Stimulated activated memory B cell treated with anti-CD40 and anti-IgM and Interleukin-4, amounts not matched to agents 10 μg/mL and 1 μg/mL and 100 μg/mL, for 72 hours (primary cell): ENCODE results near the gene MPHOSPH6.
"Not testable (repeated sequence)": the region's sequence is repeated elsewhere in the genome, so short reads cannot be mapped to it uniquely, and the experiment has no call there.

Experiments
- ATAC-seq: fragments of 150-1000 bp; cut with Tn5 transposase; 2 replicates; pipeline ENCODE4 v1.10.0; 2021
- H3K27ac Mint-ChIP-seq: one replicate; pipeline ENCODE4 v1.8.0; 2022; ENCODE audit warnings: mild to moderate bottlenecking, mixed read lengths
- H3K27me3 Mint-ChIP-seq: one replicate; pipeline ENCODE4 v1.8.0; 2022; ENCODE audit warnings: mixed read lengths
- H3K36me3 Mint-ChIP-seq: one replicate; pipeline ENCODE4 v1.8.0; 2022; ENCODE audit warnings: mixed read lengths
- H3K4me1 Mint-ChIP-seq: one replicate; pipeline ENCODE4 v1.8.0; 2022; ENCODE audit warnings: mixed read lengths
- H3K4me3 Mint-ChIP-seq: one replicate; pipeline ENCODE4 v1.8.0; 2022; ENCODE audit warnings: mild to moderate bottlenecking, moderate library complexity, mixed read lengths
- H3K9me3 Mint-ChIP-seq: one replicate; pipeline ENCODE4 v1.8.0; 2022; ENCODE audit warnings: mixed read lengths

MPHOSPH6 gene

GRCh38 chr16:82149536-82149935 lies 20.5 kb downstream of the MPHOSPH6 start:
- no peaks in the 10 kb centered on the region for H3K9me3 Mint-ChIP-seq
- ATAC-seq, result no peak
- no peaks in the 10 kb centered on the region for H3K4me1 Mint-ChIP-seq
- peaks cover 56% of the 10 kb centered on the region for H3K36me3 Mint-ChIP-seq
- H3K27ac Mint-ChIP-seq, result no peak overlapping the region
- H3K27me3 Mint-ChIP-seq, result no peaks in the 10 kb centered on the region
- no peak overlapping the region for H3K4me3 Mint-ChIP-seq

GRCh38 chr16:82147546-82147945 lies 22.5 kb downstream of the MPHOSPH6 start:
- Mint-ChIP-seq H3K4me1 (no peaks in the 10 kb centered on the region), H3K36me3 (peaks cover 43% of the 10 kb centered on the region), H3K27me3 (no peaks in the 10 kb centered on the region), H3K4me3 (no peak overlapping the region), H3K27ac (no peak overlapping the region), H3K9me3 (no peaks in the 10 kb centered on the region)
- ATAC-seq, result no peak

- Mint-ChIP-seq H3K36me3 (peaks cover 44% of the 10 kb centered on the region), H3K4me1 (no peaks in the 10 kb centered on the region), H3K27me3 (no peaks in the 10 kb centered on the region), H3K4me3 (no peak overlapping the region), H3K9me3 (no peaks in the 10 kb centered on the region), H3K27ac (no peak overlapping the region)
- ATAC-seq, result no peak
Observed at GRCh38 chr16:82146957-82147356, 23.1 kb downstream of the MPHOSPH6 start.

GRCh38 chr16:82146556-82146955 lies 23.5 kb downstream of the MPHOSPH6 start:
- H3K4me3 Mint-ChIP-seq, result no peak overlapping the region
- H3K4me1 Mint-ChIP-seq, result no peaks in the 10 kb centered on the region
- H3K27me3 Mint-ChIP-seq, result no peaks in the 10 kb centered on the region
- no peak for ATAC-seq
- H3K27ac Mint-ChIP-seq, result no peak overlapping the region
- H3K9me3 Mint-ChIP-seq, result peaks cover 2% of the 10 kb centered on the region
- peaks cover 48% of the 10 kb centered on the region for H3K36me3 Mint-ChIP-seq

- not testable (repeated sequence) for H3K4me1 Mint-ChIP-seq, H3K27me3 Mint-ChIP-seq, ATAC-seq, H3K27ac Mint-ChIP-seq, H3K9me3 Mint-ChIP-seq
- Mint-ChIP-seq H3K36me3 (peaks cover 38% of the 10 kb centered on the region), H3K4me3 (peak overlapping the region; percentile 38)
Observed at GRCh38 chr16:82139286-82139571, 30.8 kb downstream of the MPHOSPH6 start.

- H3K36me3 Mint-ChIP-seq, result peaks cover 38% of the 10 kb centered on the region
- H3K27me3 Mint-ChIP-seq, result no peaks in the 10 kb centered on the region
- H3K4me3 Mint-ChIP-seq, result peak overlapping the region; percentile 38
- H3K4me1 Mint-ChIP-seq, result no peaks in the 10 kb centered on the region
- no peak overlapping the region for H3K27ac Mint-ChIP-seq
- ATAC-seq, result no peak
- peaks cover 2% of the 10 kb centered on the region for H3K9me3 Mint-ChIP-seq
Observed at GRCh38 chr16:82138478-82139285, 31.3 kb downstream of the MPHOSPH6 start.

- Mint-ChIP-seq H3K4me3 (no peak overlapping the region), H3K9me3 (peaks cover 2% of the 10 kb centered on the region), H3K4me1 (no peaks in the 10 kb centered on the region), H3K36me3 (peaks cover 34% of the 10 kb centered on the region), H3K27ac (no peak overlapping the region), H3K27me3 (no peaks in the 10 kb centered on the region)
- ATAC-seq, result no peak
Observed at GRCh38 chr16:82137822-82138167, 32.2 kb downstream of the MPHOSPH6 start.

- ATAC-seq, result no peak
- no peak overlapping the region for H3K27ac Mint-ChIP-seq
- no peak overlapping the region for H3K4me3 Mint-ChIP-seq
Observed at GRCh38 chr16:82136956-82137821, 32.8 kb downstream of the MPHOSPH6 start.

GRCh38 chr16:82135844-82136243 lies 34.2 kb downstream of the MPHOSPH6 start:
- ATAC-seq, result no peak
- no peaks in the 10 kb centered on the region for H3K4me1 Mint-ChIP-seq
- no peak overlapping the region for H3K27ac Mint-ChIP-seq
- H3K4me3 Mint-ChIP-seq, result no peak overlapping the region
- H3K9me3 Mint-ChIP-seq, result no peaks in the 10 kb centered on the region
- no peaks in the 10 kb centered on the region for H3K27me3 Mint-ChIP-seq
- H3K36me3 Mint-ChIP-seq, result peaks cover 25% of the 10 kb centered on the region

More at GRCh38 chr16:82136956-82137821, 32.8 kb downstream of the MPHOSPH6 start:
- peaks cover 33% of the 10 kb centered on the region for H3K36me3 Mint-ChIP-seq
- H3K9me3 Mint-ChIP-seq, result peaks cover 2% of the 10 kb centered on the region
- H3K4me1 Mint-ChIP-seq, result no peaks in the 10 kb centered on the region
- no peaks in the 10 kb centered on the region for H3K27me3 Mint-ChIP-seq

GRCh38 chr16:82134846-82135245 lies 35.2 kb downstream of the MPHOSPH6 start:
- no peak overlapping the region for H3K4me3 Mint-ChIP-seq

GRCh38 chr16:82133798-82134197 lies 36.2 kb downstream of the MPHOSPH6 start:
- no peaks in the 10 kb centered on the region for H3K4me1 Mint-ChIP-seq

More at GRCh38 chr16:82134846-82135245, 35.2 kb downstream of the MPHOSPH6 start:
- ATAC-seq, result no peak
- no peaks in the 10 kb centered on the region for H3K9me3 Mint-ChIP-seq
- H3K4me1 Mint-ChIP-seq, result no peaks in the 10 kb centered on the region
- H3K36me3 Mint-ChIP-seq, result peaks cover 22% of the 10 kb centered on the region
- no peak overlapping the region for H3K27ac Mint-ChIP-seq
- no peaks in the 10 kb centered on the region for H3K27me3 Mint-ChIP-seq

GRCh38 chr16:82129881-82130280 lies 40.1 kb downstream of the MPHOSPH6 start:
- ATAC-seq, result no peak
- H3K27ac Mint-ChIP-seq, result no peak overlapping the region
- peaks cover 5% of the 10 kb centered on the region for H3K27me3 Mint-ChIP-seq
- no peaks in the 10 kb centered on the region for H3K36me3 Mint-ChIP-seq
- H3K4me1 Mint-ChIP-seq, result no peaks in the 10 kb centered on the region
- H3K4me3 Mint-ChIP-seq, result no peak overlapping the region
- peaks cover 3% of the 10 kb centered on the region for H3K9me3 Mint-ChIP-seq

More at GRCh38 chr16:82133798-82134197, 36.2 kb downstream of the MPHOSPH6 start:
- Mint-ChIP-seq H3K27ac (no peak overlapping the region), H3K36me3 (peaks cover 17% of the 10 kb centered on the region), H3K27me3 (no peaks in the 10 kb centered on the region), H3K9me3 (no peaks in the 10 kb centered on the region), H3K4me3 (no peak overlapping the region)
- ATAC-seq, result no peak

- Mint-ChIP-seq H3K4me3 (no peak overlapping the region), H3K9me3 (peaks cover 3% of the 10 kb centered on the region), H3K27ac (no peak overlapping the region), H3K27me3 (peaks cover 7% of the 10 kb centered on the region), H3K36me3 (no peaks in the 10 kb centered on the region), H3K4me1 (no peaks in the 10 kb centered on the region)
- ATAC-seq, result no peak
Observed at GRCh38 chr16:82124651-82125050, 45.4 kb downstream of the MPHOSPH6 start.

- no peaks in the 10 kb centered on the region for H3K9me3 Mint-ChIP-seq
- H3K27me3 Mint-ChIP-seq, result peaks cover 2% of the 10 kb centered on the region
- H3K4me1 Mint-ChIP-seq, result no peaks in the 10 kb centered on the region
- H3K4me3 Mint-ChIP-seq, result no peak overlapping the region
- H3K36me3 Mint-ChIP-seq, result no peaks in the 10 kb centered on the region
- no peak for ATAC-seq
- H3K27ac Mint-ChIP-seq, result no peak overlapping the region
Observed at GRCh38 chr16:82119405-82119804, 50.6 kb downstream of the MPHOSPH6 start.

- H3K9me3 Mint-ChIP-seq, result no peaks in the 10 kb centered on the region
- no peaks in the 10 kb centered on the region for H3K4me1 Mint-ChIP-seq
- H3K36me3 Mint-ChIP-seq, result no peaks in the 10 kb centered on the region
- no peak for ATAC-seq
- H3K4me3 Mint-ChIP-seq, result no peak overlapping the region
- H3K27me3 Mint-ChIP-seq, result peaks cover 9% of the 10 kb centered on the region
- H3K27ac Mint-ChIP-seq, result no peak overlapping the region
Observed at GRCh38 chr16:82118749-82119148, 51.3 kb downstream of the MPHOSPH6 start.

GRCh38 chr16:82116535-82116934 lies 53.5 kb downstream of the MPHOSPH6 start:
- Mint-ChIP-seq H3K9me3 (peaks cover 2% of the 10 kb centered on the region), H3K36me3 (no peaks in the 10 kb centered on the region), H3K27me3 (peaks cover 16% of the 10 kb centered on the region), H3K4me3 (no peak overlapping the region), H3K27ac (no peak overlapping the region), H3K4me1 (no peaks in the 10 kb centered on the region)
- no peak for ATAC-seq
